Testis (tissue), 3 donors: Measurements from ENCODE around the gene CAGE1. TPM values are rescaled to one million over a fixed set of nuclear protein-coding genes. Genes with fewer than 3 reads are reported as not detected.

Experiments used
- DNase-seq: peaks from one replicate; pipeline ENCODE4 v3.0.0-alpha.2; 2019
- H3K27ac ChIP-seq, 2 donors: fragments of 200-600 bp; sonication (generic); one replicate each; pipeline ENCODE4 v1.5.1; 2019
- H3K27me3 ChIP-seq: fragments of 200-600 bp; sonication (generic); one replicate; pipeline ENCODE4 v1.5.1; 2019
- H3K36me3 ChIP-seq: fragments of 200-600 bp; sonication (generic); one replicate; pipeline ENCODE4 v1.5.1; 2017; ENCODE audit warnings: low read depth; ENCODE audit errors: missing control alignments
- H3K4me1 ChIP-seq: fragments of 200-600 bp; sonication (generic); one replicate; pipeline ENCODE4 v1.5.1; 2019
- H3K4me3 ChIP-seq, 2 donors: fragments of 200-600 bp; sonication (generic); one replicate each; pipeline ENCODE4 v1.5.1; 2017 to 2019
- H3K9me3 ChIP-seq: fragments of 200-600 bp; sonication (generic); one replicate; pipeline ENCODE4 v1.5.1; 2017
- POLR2A ChIP-seq: fragments of 450-650 bp; IDR thresholded peaks from one replicate; pipeline ENCODE4 v1.6.1; 2017; ENCODE audit warnings: antibody characterized with exemption, mild to moderate bottlenecking, moderate library complexity
- WGBS, 2 donors: methylation state at CpG; one replicate each; pipeline ENCODE4 v1.1.5; 2018; 5-methylcytosine and 5-hydroxymethylcytosine counted together
- intact Hi-C: fragments of 100-400 bp; cut with DNase I; formaldehyde crosslinking; loops from one replicate; pipeline ENCODE4 v1.15.1; 2023; ENCODE audit warnings: low total_unique reads
- polyA plus RNA-seq: library from polyadenylated mRNA; stranded (reverse); fragments of 350-450 nt; fragmentation: Illumina TruSeq; extraction: RNeasy Lipid Tissue Mini Kit (QIAGEN cat#74804); gene quantifications from one replicate; pipeline ENCODE4 v1.2.3, GENCODE V29; 2014; ENCODE audit warnings: low read depth, low replicate concordance; ENCODE audit not compliant: insufficient read depth
- total RNA-seq, 2 donors: library from RNA; depleted of rRNA; stranded (reverse); fragments of >200 nt; gene quantifications; one replicate each; pipeline ENCODE4 v1.2.3, GENCODE V29; 2016
- TF ChIP-seq, protein P1 (sequence below), 3 experiments: fragments of 450-650 bp in 2 of 3; fragments of 200-600 bp in 1 of 3; sonication (generic) in 1 of 3; IDR thresholded peaks; one replicate each; pipeline ENCODE4 v1.5.1; 2016 to 2019; ENCODE audit warnings: antibody characterized with exemption in 3 of 3, mild to moderate bottlenecking in 2 of 3, moderate library complexity in 1 of 3

CAGE1 gene
- total and polyA plus RNA-seq, 3 donors from 2014 or later = 5.7 to 14.9 (median 7.2) TPM

DNA sequence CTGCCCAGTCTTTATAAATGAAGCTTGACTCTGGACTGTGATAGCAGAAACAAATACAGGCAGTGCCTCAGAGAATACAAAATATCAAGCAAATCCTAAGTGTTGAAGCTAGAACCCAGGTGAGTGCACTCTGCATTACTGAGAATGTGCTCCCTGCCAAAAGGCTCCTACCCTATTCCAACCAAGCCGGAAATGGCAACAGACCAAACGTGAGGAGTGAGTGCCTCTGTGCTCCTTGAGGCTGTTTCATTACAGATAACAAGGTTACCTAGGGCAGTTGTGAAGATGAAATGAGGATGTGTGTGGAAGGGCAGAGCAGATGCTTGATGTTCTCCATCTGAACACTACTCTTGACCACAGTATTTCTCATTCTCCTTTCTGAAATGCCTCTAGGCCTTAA, 105.9 kb downstream of the CAGE1 start:
- no peak overlapping the region for H3K27ac ChIP-seq
- H3K36me3 ChIP-seq = no peaks in the 10 kb centered on the region
- no peak overlapping the region for H3K4me3 ChIP-seq
- intact Hi-C loops = no loop called here
- no peaks in the 10 kb centered on the region for H3K9me3 ChIP-seq
- TF ChIP-seq, protein P1, sequence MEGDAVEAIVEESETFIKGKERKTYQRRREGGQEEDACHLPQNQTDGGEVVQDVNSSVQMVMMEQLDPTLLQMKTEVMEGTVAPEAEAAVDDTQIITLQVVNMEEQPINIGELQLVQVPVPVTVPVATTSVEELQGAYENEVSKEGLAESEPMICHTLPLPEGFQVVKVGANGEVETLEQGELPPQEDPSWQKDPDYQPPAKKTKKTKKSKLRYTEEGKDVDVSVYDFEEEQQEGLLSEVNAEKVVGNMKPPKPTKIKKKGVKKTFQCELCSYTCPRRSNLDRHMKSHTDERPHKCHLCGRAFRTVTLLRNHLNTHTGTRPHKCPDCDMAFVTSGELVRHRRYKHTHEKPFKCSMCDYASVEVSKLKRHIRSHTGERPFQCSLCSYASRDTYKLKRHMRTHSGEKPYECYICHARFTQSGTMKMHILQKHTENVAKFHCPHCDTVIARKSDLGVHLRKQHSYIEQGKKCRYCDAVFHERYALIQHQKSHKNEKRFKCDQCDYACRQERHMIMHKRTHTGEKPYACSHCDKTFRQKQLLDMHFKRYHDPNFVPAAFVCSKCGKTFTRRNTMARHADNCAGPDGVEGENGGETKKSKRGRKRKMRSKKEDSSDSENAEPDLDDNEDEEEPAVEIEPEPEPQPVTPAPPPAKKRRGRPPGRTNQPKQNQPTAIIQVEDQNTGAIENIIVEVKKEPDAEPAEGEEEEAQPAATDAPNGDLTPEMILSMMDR (IDR thresholded peaks at IDR 0.05) = no peak
- no peak for TF ChIP-seq POLR2A
- no peaks in the 10 kb centered on the region for H3K27me3 ChIP-seq
- DNase-seq = no peak
- WGBS, 2 donors = 42 to 89% methylated on average over 2 of the region's 2 CpGs
- no peaks in the 10 kb centered on the region for H3K4me1 ChIP-seq

DNA sequence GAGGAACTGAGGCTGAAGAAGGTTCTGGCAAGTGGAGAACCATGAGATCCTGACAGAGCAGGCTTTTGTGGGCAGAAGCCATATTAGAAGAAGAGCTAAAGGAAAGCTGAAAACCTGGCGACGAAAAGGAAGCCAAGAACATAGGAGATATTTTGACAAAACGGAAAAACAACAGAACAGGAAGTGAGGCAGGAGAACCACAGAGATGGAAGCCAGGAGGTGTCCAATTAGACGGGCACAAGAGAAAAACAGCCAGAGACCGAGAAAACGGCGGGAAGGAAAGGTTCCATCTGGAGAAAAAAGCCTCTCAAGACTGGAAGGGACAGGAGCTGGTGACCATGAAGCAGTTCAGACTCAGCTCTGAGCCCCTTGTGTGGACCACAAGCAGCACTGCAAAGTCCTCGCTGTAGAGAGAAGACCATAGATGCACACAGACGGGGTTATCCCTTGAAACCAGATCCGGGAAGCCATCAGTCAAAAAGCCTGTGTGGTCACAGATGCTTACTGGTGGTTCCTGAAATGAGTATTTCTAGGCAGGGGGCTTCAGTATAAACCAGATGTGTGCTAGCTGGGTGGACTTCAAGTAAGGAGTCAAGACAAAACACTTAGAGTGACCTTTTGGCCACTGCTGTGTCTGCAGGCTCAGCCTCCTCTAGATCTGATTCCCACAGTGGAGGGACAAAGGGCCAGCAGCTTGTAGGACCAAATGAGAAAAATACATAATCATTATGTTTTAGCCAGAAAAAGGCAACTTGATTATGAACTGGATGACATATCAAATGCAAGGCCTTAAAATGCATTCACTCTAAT, 107.2 kb downstream of the CAGE1 start:
- 77 to 80% methylated on average over 10 of the region's 10 CpGs for whole genome bisulfite sequencing, 2 donors
- intact Hi-C loops = no loop called here

More for the DNA sequence above, 107.2 kb downstream of the CAGE1 start:
- Histone ChIP-seq H3K27ac (no peak overlapping the region), H3K27me3 (no peaks in the 10 kb centered on the region), H3K4me1 (no peaks in the 10 kb centered on the region), H3K4me3 (no peak overlapping the region), H3K36me3 (no peaks in the 10 kb centered on the region), H3K9me3 (no peaks in the 10 kb centered on the region)
- DNase-seq = no peak
- TF ChIP-seq, protein P1 (IDR thresholded peaks at IDR 0.05) = no peak
- TF ChIP-seq POLR2A = no peak

Other genes starting within 250 kb of the CAGE1 start
- gene SSR1, start 76.5 kb downstream of the CAGE1 start, total RNA-seq = 10 to 100 TPM; 42.7 to 62.5 TPM
- gene SSR1, start 76.5 kb downstream of the CAGE1 start, polyA plus RNA-seq = 65.7 TPM
- 10 to 100 TPM; 25.1 to 37.5 TPM for gene RIOK1, start 66 bp upstream of the CAGE1 start, total RNA-seq
- 29.8 TPM for gene RIOK1, start 66 bp upstream of the CAGE1 start, polyA plus RNA-seq
- gene DSP, start 151.9 kb upstream of the CAGE1 start, total RNA-seq = 1 to 10 TPM; 3.6 to 4.1 TPM
- gene DSP, start 151.9 kb upstream of the CAGE1 start, polyA plus RNA-seq = 4.5 TPM
- gene SNRNP48, start 200.5 kb upstream of the CAGE1 start, total RNA-seq = 10 to 100 TPM in 1 of 2 donors, 1 to 10 TPM in 1; 8.5 to 10.7 TPM
- 5.6 TPM for gene SNRNP48, start 200.5 kb upstream of the CAGE1 start, polyA plus RNA-seq